ENCODE data around the gene FUZ.

DNA sequence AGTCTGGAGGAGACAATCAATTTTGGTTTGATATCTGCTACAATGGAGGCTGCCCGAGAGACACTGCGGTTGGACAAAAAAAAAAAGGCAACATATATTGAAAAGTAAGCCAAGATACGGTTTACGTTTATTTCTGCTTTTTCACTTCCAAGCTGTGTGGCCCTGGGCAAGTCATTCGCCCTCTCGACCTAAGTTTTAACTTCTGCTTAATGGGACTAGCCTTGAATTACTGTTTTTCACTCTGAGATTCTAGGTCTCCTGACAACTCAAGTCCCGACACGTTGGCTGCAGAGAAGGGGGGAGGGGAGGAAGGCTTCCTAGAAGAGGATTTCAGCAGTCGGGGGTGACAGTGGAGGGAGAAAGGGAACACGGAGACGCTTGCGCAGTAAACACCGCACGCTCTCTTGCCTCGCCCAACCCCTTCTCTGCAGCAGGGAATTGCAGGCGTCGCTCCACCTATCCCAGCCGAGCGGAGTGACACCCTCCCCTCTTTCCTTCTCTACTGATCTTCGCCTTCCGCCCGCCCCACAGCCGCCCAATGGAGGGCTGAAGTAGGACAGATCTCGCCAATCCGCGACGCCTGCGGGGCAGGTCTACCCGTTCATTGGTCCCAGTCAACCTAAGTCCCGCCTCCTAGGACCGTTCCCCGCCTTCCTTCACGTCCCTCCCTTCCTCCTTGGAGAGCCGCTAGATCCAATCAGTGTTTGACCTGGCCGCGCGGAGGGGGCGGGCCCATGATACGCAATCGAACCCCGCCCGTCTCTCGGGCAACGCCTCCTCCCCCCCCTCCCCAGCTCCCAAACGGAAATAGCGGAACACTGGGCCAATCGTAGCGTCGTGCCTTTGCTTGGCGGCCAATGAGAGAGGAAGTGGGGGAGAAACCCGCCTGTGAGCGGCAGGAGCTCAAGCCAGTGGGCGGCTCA, 46.8 kb downstream of the FUZ start:
- TF ChIP-seq, protein P1, sequence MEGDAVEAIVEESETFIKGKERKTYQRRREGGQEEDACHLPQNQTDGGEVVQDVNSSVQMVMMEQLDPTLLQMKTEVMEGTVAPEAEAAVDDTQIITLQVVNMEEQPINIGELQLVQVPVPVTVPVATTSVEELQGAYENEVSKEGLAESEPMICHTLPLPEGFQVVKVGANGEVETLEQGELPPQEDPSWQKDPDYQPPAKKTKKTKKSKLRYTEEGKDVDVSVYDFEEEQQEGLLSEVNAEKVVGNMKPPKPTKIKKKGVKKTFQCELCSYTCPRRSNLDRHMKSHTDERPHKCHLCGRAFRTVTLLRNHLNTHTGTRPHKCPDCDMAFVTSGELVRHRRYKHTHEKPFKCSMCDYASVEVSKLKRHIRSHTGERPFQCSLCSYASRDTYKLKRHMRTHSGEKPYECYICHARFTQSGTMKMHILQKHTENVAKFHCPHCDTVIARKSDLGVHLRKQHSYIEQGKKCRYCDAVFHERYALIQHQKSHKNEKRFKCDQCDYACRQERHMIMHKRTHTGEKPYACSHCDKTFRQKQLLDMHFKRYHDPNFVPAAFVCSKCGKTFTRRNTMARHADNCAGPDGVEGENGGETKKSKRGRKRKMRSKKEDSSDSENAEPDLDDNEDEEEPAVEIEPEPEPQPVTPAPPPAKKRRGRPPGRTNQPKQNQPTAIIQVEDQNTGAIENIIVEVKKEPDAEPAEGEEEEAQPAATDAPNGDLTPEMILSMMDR (IDR thresholded peaks at IDR 0.05), result peak in 2 of 4 experiments; percentile 13
- TF ChIP-seq POLR2A (IDR thresholded peaks at IDR 0.05) (peak; percentile 31 to 48), POLR2AphosphoS5 (IDR thresholded peaks at IDR 0.05) (peak; percentile 77)

All from gastroesophageal sphincter (tissue), 3 donors.